HEK293 (cell line): ENCODE results near the gene JKAMP.
A peak's percentile ranks its signal among the peaks of the same experiment; 100 is the strongest.

ENCODE experiments used
- FEZF1 ChIP-seq: fragments of 450-650 bp; formaldehyde crosslinking; IDR thresholded peaks from 2 replicates; pipeline ENCODE4 v1.5.1; 2016; ENCODE audit warnings: missing biosample characterization, missing genetic modification characterization
- GLIS1 ChIP-seq: fragments of 450-650 bp; formaldehyde crosslinking; IDR thresholded peaks from 2 replicates; pipeline ENCODE4 v1.5.1; 2016; ENCODE audit warnings: missing biosample characterization, missing genetic modification characterization
- INSM2 ChIP-seq: fragments of 450-650 bp; formaldehyde crosslinking; IDR thresholded peaks from 2 replicates; pipeline ENCODE4 v1.5.1; 2016; ENCODE audit warnings: missing biosample characterization, missing genetic modification characterization
- PRDM10 ChIP-seq: fragments of 450-650 bp; formaldehyde crosslinking; IDR thresholded peaks from 2 replicates; pipeline ENCODE4 v1.5.1; 2016; ENCODE audit warnings: missing biosample characterization, missing genetic modification characterization
- RBAK ChIP-seq: fragments of 450-650 bp; formaldehyde crosslinking; IDR thresholded peaks from 2 replicates; pipeline ENCODE4 v1.5.1; 2016; ENCODE audit warnings: missing biosample characterization, missing genetic modification characterization
- YY2 ChIP-seq: fragments of 450-650 bp; formaldehyde crosslinking; IDR thresholded peaks from 2 replicates; pipeline ENCODE4 v1.5.1; 2016; ENCODE audit warnings: missing biosample characterization, missing genetic modification characterization
- ZBTB10 ChIP-seq: fragments of 450-650 bp; formaldehyde crosslinking; IDR thresholded peaks from 2 replicates; pipeline ENCODE4 v1.5.1; 2016; ENCODE audit warnings: missing biosample characterization, missing genetic modification characterization
- ZBTB17 ChIP-seq: fragments of 450-650 bp; formaldehyde crosslinking; IDR thresholded peaks from 2 replicates; pipeline ENCODE4 v1.5.1; 2016; ENCODE audit warnings: missing biosample characterization, missing genetic modification characterization
- ZFHX2 ChIP-seq: fragments of 450-650 bp; formaldehyde crosslinking; conservative IDR thresholded peaks from 2 replicates; pipeline ENCODE4 v1.5.1; 2016; ENCODE audit warnings: missing biosample characterization, missing genetic modification characterization
- ZNF16 ChIP-seq: fragments of 450-650 bp; formaldehyde crosslinking; IDR thresholded peaks from 2 replicates; pipeline ENCODE4 v1.5.1; 2016; ENCODE audit warnings: low read depth, missing biosample characterization, missing genetic modification characterization
- ZNF169 ChIP-seq: fragments of 450-650 bp; formaldehyde crosslinking; IDR thresholded peaks from 2 replicates; pipeline ENCODE4 v1.5.1; 2016; ENCODE audit warnings: missing biosample characterization, missing genetic modification characterization
- ZNF221 ChIP-seq: fragments of 450-650 bp; formaldehyde crosslinking; IDR thresholded peaks from 2 replicates; pipeline ENCODE4 v1.5.1; 2017; ENCODE audit warnings: missing biosample characterization, missing genetic modification characterization, borderline replicate concordance
- ZNF266 ChIP-seq: fragments of 450-650 bp; formaldehyde crosslinking; IDR thresholded peaks from 2 replicates; pipeline ENCODE4 v1.5.1; 2016; ENCODE audit warnings: missing biosample characterization, missing genetic modification characterization, low read depth
- ZNF274 ChIP-seq, 2 experiments: fragments of 200-500 bp in 1 of 2; fragments of 450-650 bp in 1 of 2; sonication (Bioruptor generic) in 1 of 2; formaldehyde crosslinking in 1 of 2; IDR thresholded peaks; 2 replicates each; pipeline versions ENCODE4 v1.5.1 to v1.6.1; 2014 to 2016; ENCODE audit warnings: borderline replicate concordance in 1 of 2, inconsistent platforms in 1 of 2, low read length in 1 of 2, missing biosample characterization in 1 of 2, missing genetic modification characterization in 1 of 2
- ZNF280D ChIP-seq: fragments of 450-650 bp; formaldehyde crosslinking; IDR thresholded peaks from 2 replicates; pipeline ENCODE4 v1.5.1; 2016; ENCODE audit warnings: missing biosample characterization, missing genetic modification characterization
- ZNF292 ChIP-seq: fragments of 450-650 bp; formaldehyde crosslinking; IDR thresholded peaks from 2 replicates; pipeline ENCODE4 v1.5.1; 2016; ENCODE audit warnings: low read depth, missing biosample characterization, missing genetic modification characterization, borderline replicate concordance
- ZNF404 ChIP-seq: fragments of 450-650 bp; formaldehyde crosslinking; IDR thresholded peaks from 2 replicates; pipeline ENCODE4 v1.5.1; 2017; ENCODE audit warnings: missing biosample characterization, missing genetic modification characterization
- ZNF514 ChIP-seq: fragments of 450-650 bp; formaldehyde crosslinking; IDR thresholded peaks from 2 replicates; pipeline ENCODE4 v1.5.1; 2016; ENCODE audit warnings: missing biosample characterization, missing genetic modification characterization
- ZNF518A ChIP-seq: fragments of 450-650 bp; formaldehyde crosslinking; conservative IDR thresholded peaks from 2 replicates; pipeline ENCODE4 v1.5.1; 2016; ENCODE audit warnings: low read depth, missing biosample characterization, missing genetic modification characterization
- ZNF580 ChIP-seq: fragments of 450-650 bp; formaldehyde crosslinking; IDR thresholded peaks from 2 replicates; pipeline ENCODE4 v1.5.1; 2016; ENCODE audit warnings: missing biosample characterization, missing genetic modification characterization
- ZNF629 ChIP-seq: fragments of 450-650 bp; formaldehyde crosslinking; IDR thresholded peaks from 2 replicates; pipeline ENCODE4 v1.5.1; 2017; ENCODE audit warnings: missing biosample characterization, missing genetic modification characterization
- ZNF704 ChIP-seq: fragments of 450-650 bp; formaldehyde crosslinking; IDR thresholded peaks from 2 replicates; pipeline ENCODE4 v1.5.1; 2016; ENCODE audit warnings: missing biosample characterization, missing genetic modification characterization

The JKAMP gene

GRCh38 chr14:59543873-59544272 is 59.6 kb downstream of the JKAMP start (continued):
- TF ChIP-seq ZNF518A = no peak
- TF ChIP-seq INSM2 (tag by site-specific recombination) = no peak
- TF ChIP-seq GLIS1 = no peak
- TF ChIP-seq ZFHX2 (tag by site-specific recombination) = no peak
- TF ChIP-seq ZNF514 = no peak
- no peak for TF ChIP-seq ZNF169 (tag by site-specific recombination)
- no peak for TF ChIP-seq ZNF266
- no peak for TF ChIP-seq ZNF221 (tag by site-specific recombination)
- no peak for TF ChIP-seq ZNF274 (IDR thresholded peaks at IDR 0.05; ENCODE audit: low read length)
- TF ChIP-seq ZNF274 (tag by site-specific recombination; IDR thresholded peaks at IDR 0.05; ENCODE audit: borderline replicate concordance) = no peak
- no peak for TF ChIP-seq YY2 (tag by site-specific recombination)
- TF ChIP-seq ZNF280D (tag by site-specific recombination) = no peak
- no peak for TF ChIP-seq ZNF16 (tag by site-specific recombination)
- TF ChIP-seq ZNF629 (tag by site-specific recombination) = no peak
- TF ChIP-seq PRDM10 = peak; percentile 95
- no peak for TF ChIP-seq ZBTB10 (tag by site-specific recombination)
- peak; percentile 90 for TF ChIP-seq ZNF580
- peak; percentile 97 for TF ChIP-seq FEZF1 (tag by site-specific recombination)
- TF ChIP-seq ZNF704 (tag by site-specific recombination) = no peak
- TF ChIP-seq ZNF292 (tag by site-specific recombination) = no peak
- TF ChIP-seq ZBTB17 (tag by site-specific recombination) = peak; percentile 57; the same call in 1 of the 2 replicates
- no peak for TF ChIP-seq ZNF404 (tag by site-specific recombination)
- no peak for TF ChIP-seq RBAK (tag by site-specific recombination)
